HG02884 (cell line): ENCODE measurements around the gene DEFB131B.
"Not testable (repeated sequence)": the region's sequence is repeated elsewhere in the genome, so short reads cannot be mapped to it uniquely, and the experiment has no call there.

ENCODE experiments used
- ATAC-seq: cut with Tn5 transposase; IDR thresholded peaks from one replicate; pipeline ENCODE4 v1.9.1; 2021; ENCODE audit warnings: mild to moderate bottlenecking, moderate library complexity; ENCODE audit not compliant: unreplicated experiment

Gene DEFB131B

GRCh38 chr11:71910775-71911174 lies 32.5 kb downstream of the DEFB131B start:
- ATAC-seq: not testable (repeated sequence)

- ATAC-seq: not testable (repeated sequence)
These were observed 33.2 kb downstream of the DEFB131B start for GRCh38 chr11:71911321-71911985.

- not testable (repeated sequence) for ATAC-seq
These were observed 33.7 kb downstream of the DEFB131B start for GRCh38 chr11:71911986-71912340.

GRCh38 chr11:71913756-71914526 lies 35.7 kb downstream of the DEFB131B start:
- no peak for ATAC-seq

GRCh38 chr11:71914617-71915189 lies 36.5 kb downstream of the DEFB131B start:
- ATAC-seq: no peak

- ATAC-seq: no peak
These were observed 39.4 kb downstream of the DEFB131B start for GRCh38 chr11:71917646-71918140.

- peak; percentile 55 for ATAC-seq
These were observed 49.8 kb downstream of the DEFB131B start, which contains the start of gene XNDC1N for GRCh38 chr11:71927820-71928736. TSS of gene XNDC1N (minus strand) at chr11:71928594. CDS start at chr11:71923353, 5,241 bp downstream.

- peak; percentile 67 for ATAC-seq
These were observed 50.6 kb downstream of the DEFB131B start, which contains the start of gene RNF121 for GRCh38 chr11:71928737-71929443. TSS of gene RNF121 (plus strand) at chr11:71929046. CDS start at chr11:71929062, 16 bp downstream.

GRCh38 chr11:71929491-71929890 lies 51.2 kb downstream of the DEFB131B start:
- ATAC-seq: no peak

GRCh38 chr11:71930556-71931244 lies 52.4 kb downstream of the DEFB131B start:
- ATAC-seq: no peak

GRCh38 chr11:71931245-71931602 lies 53.0 kb downstream of the DEFB131B start:
- ATAC-seq: no peak

GRCh38 chr11:71933141-71933933 lies 55.1 kb downstream of the DEFB131B start:
- no peak for ATAC-seq
